Astrocyte of the spinal cord (primary cell): ENCODE measurements around the gene CSTF1.

ENCODE experiments used
- DNase-seq: peaks from one replicate; pipeline ENCODE4 v3.0.0; 2011; ENCODE audit warnings: low read depth, low spot score
- H3K4me3 ChIP-seq: 2 replicates; pipeline ENCODE4 v1.5.1; 2011; ENCODE audit warnings: low read depth, mild to moderate bottlenecking, low read length, moderate library complexity
- in situ Hi-C: cut with HindIII; loops from 2 replicates; pipeline ENCODE4 v1.10.0; 2017; ENCODE audit warnings: low sequenced_read_pairs
- TF ChIP-seq, protein P1 (sequence below): IDR thresholded peaks from 2 replicates; pipeline ENCODE4 v1.5.1; 2012; ENCODE audit warnings: low read depth, mild to moderate bottlenecking, low read length, inconsistent platforms

CSTF1 gene

DNA sequence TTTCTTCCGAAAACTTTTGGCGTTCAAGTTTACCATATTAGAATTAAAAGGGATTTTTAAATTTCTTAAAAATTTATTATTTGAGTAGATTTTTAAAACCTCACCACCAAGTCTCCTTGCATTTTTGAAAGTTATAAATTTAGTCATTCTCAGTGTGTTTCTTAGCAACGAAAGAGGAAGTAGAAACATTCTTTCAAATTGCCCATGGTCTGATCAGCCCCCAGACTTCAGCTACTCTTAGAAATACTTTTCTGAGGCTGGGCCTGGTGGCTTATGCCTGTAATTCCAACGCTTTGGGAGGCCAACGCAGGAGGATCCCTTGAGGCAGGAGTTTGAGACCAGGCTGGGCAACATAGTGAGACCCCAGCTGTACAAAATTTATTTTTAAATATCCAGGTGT lies 60.9 kb downstream of the CSTF1 start:
- in situ Hi-C loops = no loop called here
- no peak for DNase-seq
- H3K4me3 ChIP-seq = no peak overlapping the region
- TF ChIP-seq, protein P1, sequence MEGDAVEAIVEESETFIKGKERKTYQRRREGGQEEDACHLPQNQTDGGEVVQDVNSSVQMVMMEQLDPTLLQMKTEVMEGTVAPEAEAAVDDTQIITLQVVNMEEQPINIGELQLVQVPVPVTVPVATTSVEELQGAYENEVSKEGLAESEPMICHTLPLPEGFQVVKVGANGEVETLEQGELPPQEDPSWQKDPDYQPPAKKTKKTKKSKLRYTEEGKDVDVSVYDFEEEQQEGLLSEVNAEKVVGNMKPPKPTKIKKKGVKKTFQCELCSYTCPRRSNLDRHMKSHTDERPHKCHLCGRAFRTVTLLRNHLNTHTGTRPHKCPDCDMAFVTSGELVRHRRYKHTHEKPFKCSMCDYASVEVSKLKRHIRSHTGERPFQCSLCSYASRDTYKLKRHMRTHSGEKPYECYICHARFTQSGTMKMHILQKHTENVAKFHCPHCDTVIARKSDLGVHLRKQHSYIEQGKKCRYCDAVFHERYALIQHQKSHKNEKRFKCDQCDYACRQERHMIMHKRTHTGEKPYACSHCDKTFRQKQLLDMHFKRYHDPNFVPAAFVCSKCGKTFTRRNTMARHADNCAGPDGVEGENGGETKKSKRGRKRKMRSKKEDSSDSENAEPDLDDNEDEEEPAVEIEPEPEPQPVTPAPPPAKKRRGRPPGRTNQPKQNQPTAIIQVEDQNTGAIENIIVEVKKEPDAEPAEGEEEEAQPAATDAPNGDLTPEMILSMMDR = no peak

DNA sequence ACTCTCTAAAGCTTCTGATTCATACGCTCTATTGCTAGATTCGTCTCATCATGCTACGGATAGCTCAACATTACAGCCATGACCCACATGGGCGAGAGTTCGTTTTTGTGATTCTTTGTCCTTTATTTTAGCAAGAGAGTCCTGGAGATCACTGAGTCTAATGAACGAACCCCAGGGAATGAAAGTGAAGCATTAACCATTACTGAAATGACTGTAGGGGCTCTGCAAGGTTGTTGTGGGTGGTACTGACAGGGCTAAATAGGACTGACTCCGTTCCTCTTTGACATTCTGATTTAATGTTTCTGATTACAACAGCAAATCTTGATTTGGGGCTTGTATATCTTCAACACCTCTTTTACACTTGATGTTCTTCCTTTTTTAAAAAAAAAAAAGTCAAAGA lies 62.3 kb downstream of the CSTF1 start:
- H3K4me3 ChIP-seq = no peak overlapping the region
- in situ Hi-C loops = no loop called here
- TF ChIP-seq, protein P1 = no peak
- no peak for DNase-seq
